GM21619 (cell line): ENCODE measurements around the gene CR1.
"Not testable (repeated sequence)": the region's sequence is repeated elsewhere in the genome, so short reads cannot be mapped to it uniquely, and the experiment has no call there.

Source experiments
- ATAC-seq: cut with Tn5 transposase; IDR thresholded peaks from one replicate; pipeline ENCODE4 v1.9.1; 2021; ENCODE audit not compliant: unreplicated experiment

Gene CR1

GRCh38 chr1:207495801-207496792 is at the start of gene CR1:
Gene CR1 (plus strand): TSS chr1:207496157. CDS start chr1:207496268, 111 bp downstream.
- peak; percentile 31 for ATAC-seq

GRCh38 chr1:207453710-207454045 is 42.3 kb upstream of the CR1 start:
- ATAC-seq, result no peak

GRCh38 chr1:207454046-207454964 is 41.7 kb upstream of the CR1 start, which contains the start of gene CR2:
Gene CR2 (plus strand): TSS chr1:207454328. CDS start chr1:207454419, 91 bp downstream.
- ATAC-seq, result peak; percentile 69

- ATAC-seq, result peak; percentile 35
These were observed 40.7 kb upstream of the CR1 start for GRCh38 chr1:207455183-207455754.

GRCh38 chr1:207458414-207458813 is 37.5 kb upstream of the CR1 start:
- no peak for ATAC-seq

GRCh38 chr1:207459008-207459407 is 36.9 kb upstream of the CR1 start:
- no peak for ATAC-seq

- ATAC-seq, result no peak
These were observed 34.3 kb upstream of the CR1 start for GRCh38 chr1:207461649-207462048.

GRCh38 chr1:207462535-207462934 is 33.4 kb upstream of the CR1 start:
- ATAC-seq, result no peak

- no peak for ATAC-seq
These were observed 32.9 kb upstream of the CR1 start for GRCh38 chr1:207463021-207463420.

GRCh38 chr1:207463571-207463970 is 32.4 kb upstream of the CR1 start:
- ATAC-seq, result no peak

- ATAC-seq, result no peak
These were observed 25.0 kb upstream of the CR1 start for GRCh38 chr1:207470927-207471326.

GRCh38 chr1:207474210-207474609 is 21.7 kb upstream of the CR1 start:
- ATAC-seq, result no peak

- ATAC-seq, result no peak
These were observed 9.8 kb upstream of the CR1 start for GRCh38 chr1:207486198-207486597.

GRCh38 chr1:207487636-207488035 is 8.3 kb upstream of the CR1 start:
- no peak for ATAC-seq

GRCh38 chr1:207493212-207493611 is 2.7 kb upstream of the CR1 start:
- no peak for ATAC-seq

- no peak for ATAC-seq
These were observed 1.8 kb upstream of the CR1 start for GRCh38 chr1:207494171-207494570.

GRCh38 chr1:207495281-207495680 is 676 bp upstream of the CR1 start:
- ATAC-seq, result not testable (repeated sequence)

GRCh38 chr1:207497941-207498340 is 2.0 kb downstream of the CR1 start:
- ATAC-seq, result no peak

GRCh38 chr1:207499573-207499972 is 3.6 kb downstream of the CR1 start:
- ATAC-seq, result peak; percentile 36

- no peak for ATAC-seq
These were observed 4.3 kb downstream of the CR1 start for GRCh38 chr1:207500306-207500705.

- no peak for ATAC-seq
These were observed 5.1 kb downstream of the CR1 start for GRCh38 chr1:207501071-207501470.
